Putamen (tissue), 1 donor: ENCODE data around the gene CHAT.

Experiments used
- DNase-seq: peaks from one replicate; pipeline ENCODE4 v3.0.0-alpha.2; 2016; ENCODE audit warnings: low spot score

CHAT gene

DNA sequence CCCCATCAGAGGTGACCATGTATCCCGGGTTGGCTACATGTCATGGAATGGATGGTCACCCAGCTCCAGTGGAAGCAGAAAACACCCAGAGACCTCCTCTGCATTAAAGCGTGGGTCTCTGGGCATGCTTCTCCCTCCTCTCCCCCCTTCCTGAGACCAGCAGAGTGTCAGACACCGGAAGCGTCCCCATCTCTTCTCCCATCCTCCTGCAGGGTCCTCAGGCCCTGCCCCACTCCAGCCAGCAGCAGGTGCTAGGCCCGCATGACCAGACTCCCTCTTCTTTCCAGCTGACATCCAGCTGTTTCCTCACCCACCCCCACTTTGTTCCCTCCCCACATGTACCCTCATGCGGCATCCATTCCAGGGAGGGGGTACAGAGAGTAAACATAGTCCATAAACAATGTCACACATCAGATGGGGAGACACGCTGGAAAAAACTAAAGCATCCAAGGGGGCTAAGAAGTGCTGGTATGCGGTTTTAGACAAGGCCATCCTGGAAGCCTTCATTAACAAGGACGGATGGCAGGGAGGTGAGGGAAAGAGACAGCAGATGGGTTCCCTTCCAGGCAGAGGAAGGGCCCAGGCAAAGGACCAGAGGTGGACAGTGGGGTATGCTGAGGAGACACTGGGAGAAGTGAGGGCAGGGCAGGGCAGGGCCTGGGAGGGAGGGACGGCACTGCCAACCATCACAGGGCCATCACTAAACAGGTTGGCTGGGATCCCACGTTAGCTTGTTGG lies 16.2 kb upstream of the CHAT start:
- no peak for DNase-seq

DNA sequence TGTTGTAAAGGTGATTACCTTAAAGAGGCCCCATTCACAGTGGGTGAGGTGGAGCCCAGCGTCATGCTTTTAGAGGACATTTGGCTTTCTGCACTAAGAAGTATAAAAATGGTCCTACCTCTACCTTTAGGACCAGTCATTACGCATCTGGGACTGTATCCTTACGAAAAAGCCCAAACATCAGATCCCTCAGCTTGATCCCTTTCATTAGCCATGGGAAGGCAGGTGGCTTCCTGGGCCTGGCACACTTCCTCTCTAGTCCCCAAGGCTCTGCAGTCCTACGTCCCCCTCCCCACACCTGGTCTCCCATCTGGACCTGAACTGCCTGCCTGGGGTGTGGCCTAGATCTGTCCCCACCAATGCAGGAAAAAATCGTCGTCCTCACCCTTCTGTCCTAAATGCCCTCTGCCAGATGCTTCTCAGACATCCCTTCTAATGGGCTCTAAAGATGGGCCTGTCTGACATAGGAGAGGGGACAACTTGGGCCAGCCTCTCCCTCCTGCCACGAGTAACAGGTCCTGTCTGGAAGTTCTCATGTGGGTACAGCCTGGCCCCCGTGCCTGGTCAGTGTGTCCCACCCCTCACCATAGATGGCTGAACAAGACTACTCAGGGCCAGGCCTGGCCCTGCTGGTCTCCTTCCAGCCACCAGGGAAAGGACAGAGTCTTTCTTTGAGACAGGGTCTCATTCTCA lies 15.5 kb upstream of the CHAT start:
- no peak for DNase-seq

DNA sequence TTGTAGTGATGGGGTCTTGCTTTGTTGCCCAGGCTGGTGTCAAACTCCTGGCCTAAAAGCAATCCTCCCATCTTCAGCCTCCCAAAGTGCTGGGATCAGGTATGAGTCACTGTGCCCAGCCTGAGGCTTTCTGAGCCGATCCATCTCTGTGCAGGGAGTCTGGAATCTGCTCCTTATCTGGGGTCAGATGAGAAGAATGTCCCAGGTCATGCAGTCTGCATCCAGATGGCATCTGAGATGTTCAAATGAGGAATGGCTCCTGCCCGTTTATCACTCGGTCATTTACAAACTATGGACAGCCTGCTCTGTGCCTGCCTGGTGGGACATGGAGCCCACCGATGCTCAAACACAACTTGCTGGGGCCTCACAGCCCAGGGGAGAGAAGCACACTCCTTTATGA lies 14.9 kb upstream of the CHAT start:
- DNase-seq: no peak

DNA sequence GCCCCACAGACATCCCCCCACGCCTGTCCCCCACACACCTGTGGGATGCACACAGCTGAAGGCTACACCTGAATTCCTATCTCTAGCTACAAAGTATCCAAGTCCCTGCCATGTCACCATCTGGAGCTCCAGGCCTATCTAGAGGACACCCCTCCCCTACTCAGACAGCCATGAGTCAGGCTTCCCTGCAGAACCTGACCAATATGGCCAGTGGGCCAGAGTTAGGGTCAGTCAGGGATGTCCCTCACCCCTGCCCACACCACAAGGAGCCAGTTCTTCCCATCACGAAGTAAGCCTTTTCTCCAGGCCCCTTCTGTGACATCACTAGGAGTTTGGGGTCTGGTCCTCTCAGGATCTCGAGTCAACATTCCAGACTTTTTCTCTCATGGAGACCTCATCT lies 14.3 kb upstream of the CHAT start:
- no peak for DNase-seq

DNA sequence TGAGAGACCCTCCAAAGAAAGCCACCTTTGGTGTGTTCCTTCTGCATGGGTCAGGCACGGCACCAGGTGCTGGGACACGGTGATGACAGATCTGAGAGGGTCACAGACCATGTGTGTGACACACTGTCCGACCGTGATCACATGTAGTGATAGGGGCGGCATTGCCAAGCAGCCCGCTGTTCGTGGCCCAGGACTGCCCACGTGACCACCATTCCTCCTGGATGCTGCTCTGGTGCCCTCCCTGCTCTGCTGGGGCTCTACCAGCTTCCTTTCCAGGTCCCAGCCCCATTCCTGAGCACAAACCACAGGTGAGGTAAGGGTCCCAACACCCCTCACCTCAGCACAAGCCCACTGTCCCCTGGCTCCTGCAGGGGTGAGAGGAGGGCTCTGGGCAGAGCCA lies 13.8 kb upstream of the CHAT start:
- DNase-seq: no peak

DNA sequence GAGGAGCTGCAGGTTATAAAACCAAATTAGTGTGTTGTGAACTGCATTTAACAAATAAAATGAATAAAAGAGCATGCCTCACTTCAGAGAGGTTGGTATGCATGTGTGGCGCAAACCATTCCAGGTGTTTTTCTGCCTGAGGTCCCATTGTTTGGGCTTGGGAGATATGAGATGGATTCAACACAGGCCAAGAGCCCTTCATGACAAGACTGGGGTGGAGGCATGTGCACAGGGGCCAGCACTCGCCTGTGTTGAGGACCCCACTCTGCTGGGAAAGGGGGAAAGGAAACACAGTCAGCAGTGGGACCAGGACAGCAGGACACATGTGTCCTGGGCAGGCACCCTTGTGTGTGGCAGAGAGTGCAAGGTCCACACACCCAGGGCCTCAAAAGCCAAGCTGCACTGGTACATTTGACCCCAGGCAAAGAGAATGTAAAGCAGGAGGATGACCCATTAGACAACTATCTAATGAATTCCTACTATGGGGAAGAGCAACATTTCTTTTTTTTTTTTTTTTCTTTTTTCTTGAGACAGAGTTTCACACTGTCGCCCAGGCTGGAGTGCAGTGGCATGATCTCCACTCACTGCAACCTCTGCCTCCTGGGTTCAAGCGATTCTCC lies 12.9 kb upstream of the CHAT start:
- no peak for DNase-seq

DNA sequence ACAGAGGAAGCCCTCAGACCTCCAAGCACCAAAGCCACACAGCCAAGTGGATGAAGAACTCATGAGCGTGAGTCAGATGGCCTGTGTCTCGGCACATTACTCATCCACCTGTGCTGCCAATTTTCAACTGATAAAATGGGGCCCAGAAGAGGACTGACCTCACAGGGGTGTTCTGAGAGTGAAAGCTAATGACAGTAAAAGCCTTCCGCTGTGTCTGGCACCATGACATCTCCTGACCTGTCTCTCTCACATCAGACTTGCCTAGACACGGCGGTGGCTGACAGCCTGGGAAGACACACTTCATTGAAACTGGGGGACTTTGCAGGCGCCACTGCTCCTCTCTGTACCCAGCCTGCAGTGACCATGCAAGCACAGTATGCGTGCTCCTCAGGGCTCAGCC lies 12.0 kb upstream of the CHAT start:
- DNase-seq: no peak

DNA sequence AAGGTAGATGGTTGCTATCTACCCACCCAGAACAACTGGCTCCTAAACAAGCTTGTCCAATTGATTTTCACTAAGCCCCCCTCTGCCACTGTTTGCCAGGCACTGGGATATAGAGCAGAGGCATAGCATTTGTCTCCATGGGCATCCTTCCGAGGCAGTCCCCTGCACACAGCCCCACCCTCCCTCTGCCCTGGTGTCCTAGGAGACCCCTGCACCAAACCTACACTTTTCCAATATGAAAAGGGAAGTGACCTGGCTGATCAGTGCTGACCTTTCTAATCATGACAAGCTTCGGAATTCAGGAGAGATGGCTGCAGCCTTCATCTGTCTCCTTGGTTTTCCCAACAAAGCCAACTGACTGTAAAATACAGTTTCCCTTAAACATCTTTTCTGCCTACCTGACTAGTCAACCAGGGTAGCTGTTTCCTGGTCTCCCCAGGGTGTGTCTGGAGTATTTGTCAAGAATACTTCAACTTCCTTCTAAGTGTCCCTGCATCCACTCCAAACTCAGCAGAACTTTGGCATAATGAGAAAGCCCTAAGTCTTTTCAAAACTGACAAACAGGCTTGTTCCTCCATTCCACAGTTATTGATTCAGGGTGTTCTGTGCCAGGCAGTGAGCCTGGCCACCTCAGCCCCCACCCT lies 11.3 kb upstream of the CHAT start:
- DNase-seq: no peak

DNA sequence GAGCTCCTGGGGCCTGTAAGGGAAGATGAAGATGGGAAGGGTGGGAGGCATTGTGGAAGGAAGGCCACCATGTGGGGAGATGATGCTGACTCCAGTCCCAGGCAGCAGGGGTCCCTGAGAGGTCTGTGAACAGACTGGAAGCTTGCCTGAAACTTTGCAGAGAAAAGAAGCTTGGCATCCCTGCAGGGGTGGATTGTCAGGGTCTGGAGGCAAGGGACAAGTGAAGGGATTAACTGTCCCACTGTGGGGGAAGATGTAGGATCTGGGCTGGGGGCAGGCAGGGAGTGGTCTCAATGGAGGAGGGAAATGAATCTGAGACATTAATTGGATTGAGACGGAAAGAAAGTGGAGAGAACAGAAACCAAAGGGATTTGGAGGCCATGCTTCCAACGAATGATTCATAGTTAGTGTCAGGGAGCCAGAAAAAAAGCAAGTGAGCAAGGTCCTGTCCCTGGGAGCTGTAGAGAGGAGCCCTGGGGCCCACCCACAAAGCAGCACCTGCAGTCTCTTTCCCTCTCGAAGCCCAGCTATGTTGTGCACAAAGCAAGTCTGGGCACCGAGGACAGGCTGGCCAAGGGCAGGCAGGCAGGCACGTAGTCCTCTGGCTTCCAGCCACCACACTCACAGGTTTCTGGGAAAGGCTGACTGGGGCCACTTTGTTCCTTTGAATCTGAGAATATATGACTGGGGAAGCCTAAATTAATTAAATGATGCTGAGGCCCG lies 8.5 kb upstream of the CHAT start:
- no peak for DNase-seq

DNA sequence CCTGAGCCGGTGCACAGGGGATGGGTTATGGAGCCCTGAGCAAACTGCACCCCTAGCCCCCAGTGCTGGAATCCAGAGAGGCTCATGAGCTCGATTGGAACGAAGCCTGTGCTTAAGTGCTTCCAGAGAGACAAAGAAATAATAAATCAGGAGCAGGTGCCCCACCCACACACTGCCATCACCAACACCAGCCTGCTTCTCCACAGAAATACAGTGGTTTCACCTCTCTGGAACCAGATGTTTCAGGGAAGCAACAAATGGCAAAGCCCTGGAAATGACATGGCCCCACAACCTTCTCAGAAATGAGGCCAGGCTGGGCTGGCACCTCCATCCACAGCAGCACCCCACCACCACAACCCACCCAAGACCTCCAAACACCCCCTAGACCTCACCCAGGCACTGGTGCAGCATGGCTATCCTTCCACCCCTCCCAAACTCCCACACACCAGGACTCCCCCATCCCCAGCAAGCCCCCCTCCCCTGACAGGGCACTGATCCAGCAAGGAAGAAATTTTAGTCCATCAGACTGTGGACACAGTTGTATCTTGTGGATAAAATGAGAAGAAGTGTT lies 7.8 kb upstream of the CHAT start:
- no peak for DNase-seq

DNA sequence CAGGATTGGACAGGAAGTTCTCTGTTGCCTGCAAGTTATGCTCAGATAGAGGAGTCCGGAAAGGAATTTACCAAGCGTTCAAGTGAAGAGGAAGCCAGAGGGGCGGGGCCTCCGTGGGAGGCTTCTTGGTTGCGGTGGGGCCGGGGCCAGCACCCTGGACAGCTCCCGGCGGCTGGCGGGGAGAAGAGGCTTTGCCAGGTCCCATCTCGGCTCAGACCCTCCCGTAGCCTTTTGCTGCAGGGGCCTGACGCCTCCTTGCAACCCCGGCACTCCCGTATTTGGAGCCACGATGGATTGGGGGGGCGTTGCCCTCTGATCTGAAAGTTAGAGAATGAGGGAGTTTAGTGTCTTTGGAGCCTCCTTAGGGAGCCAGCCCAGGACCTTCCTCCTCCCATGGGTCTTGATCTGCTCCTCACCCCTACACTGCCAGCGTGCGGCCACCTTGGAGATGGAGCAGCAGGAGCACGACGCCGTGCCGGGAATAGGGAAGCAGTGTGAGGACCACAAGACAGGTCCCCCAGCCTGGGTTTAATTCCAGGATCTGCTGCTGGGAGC lies 6.8 kb upstream of the CHAT start:
- DNase-seq: no peak

DNA sequence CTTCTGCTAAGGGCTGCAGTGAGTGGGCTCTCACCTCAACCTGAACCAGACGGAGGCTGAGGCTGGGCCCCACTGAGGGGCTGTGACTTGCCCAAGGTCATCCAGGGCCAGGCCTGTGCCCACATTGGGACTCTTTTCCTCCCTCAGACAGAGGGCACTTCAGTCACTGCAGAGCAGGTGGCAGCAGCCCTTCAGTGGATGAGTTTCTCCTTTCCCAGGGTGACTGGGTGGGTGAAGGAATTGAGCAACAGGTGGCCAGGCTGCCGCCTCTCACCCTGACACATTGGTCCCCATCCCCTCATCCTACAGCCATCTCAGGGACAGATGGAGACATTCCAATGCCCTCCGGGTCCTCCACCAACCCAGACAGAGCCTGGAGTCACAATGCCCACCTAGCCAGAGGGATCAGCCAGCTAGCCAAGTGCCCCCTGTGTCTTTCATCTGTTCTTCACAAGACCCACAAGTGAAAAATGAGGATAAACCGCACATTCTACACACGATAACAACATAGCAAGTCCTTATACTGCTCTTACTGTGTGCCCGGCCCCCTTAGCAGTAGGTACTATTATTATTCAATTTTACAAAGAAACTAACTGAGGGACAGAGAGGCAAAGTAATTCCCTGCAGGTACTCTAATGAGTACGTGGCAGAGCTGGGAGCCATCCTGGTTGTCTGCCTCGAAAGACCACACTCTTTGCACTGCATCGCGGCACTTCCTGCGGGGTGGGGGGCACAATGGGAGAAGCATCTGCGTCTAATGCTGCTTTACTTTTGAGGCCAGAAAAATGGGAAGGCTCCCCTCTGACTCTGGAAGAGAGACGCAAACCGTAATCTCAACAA lies 5.5 kb upstream of the CHAT start:
- no peak for DNase-seq

DNA sequence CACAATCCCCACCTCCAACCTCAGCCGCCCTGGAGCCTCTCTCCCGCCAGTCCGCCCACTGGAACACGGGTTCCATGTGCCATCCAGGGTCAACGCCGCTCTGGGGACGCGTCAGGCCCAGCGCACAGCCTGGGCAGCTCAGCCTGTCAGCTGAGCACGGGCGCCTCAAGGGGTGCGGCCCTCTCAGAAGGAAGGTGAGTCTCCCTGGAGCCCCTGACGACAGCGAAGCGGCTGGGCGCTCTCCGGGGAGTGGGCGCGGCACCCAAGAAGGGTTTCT lies 4.9 kb upstream of the CHAT start:
- DNase-seq: no peak

DNA sequence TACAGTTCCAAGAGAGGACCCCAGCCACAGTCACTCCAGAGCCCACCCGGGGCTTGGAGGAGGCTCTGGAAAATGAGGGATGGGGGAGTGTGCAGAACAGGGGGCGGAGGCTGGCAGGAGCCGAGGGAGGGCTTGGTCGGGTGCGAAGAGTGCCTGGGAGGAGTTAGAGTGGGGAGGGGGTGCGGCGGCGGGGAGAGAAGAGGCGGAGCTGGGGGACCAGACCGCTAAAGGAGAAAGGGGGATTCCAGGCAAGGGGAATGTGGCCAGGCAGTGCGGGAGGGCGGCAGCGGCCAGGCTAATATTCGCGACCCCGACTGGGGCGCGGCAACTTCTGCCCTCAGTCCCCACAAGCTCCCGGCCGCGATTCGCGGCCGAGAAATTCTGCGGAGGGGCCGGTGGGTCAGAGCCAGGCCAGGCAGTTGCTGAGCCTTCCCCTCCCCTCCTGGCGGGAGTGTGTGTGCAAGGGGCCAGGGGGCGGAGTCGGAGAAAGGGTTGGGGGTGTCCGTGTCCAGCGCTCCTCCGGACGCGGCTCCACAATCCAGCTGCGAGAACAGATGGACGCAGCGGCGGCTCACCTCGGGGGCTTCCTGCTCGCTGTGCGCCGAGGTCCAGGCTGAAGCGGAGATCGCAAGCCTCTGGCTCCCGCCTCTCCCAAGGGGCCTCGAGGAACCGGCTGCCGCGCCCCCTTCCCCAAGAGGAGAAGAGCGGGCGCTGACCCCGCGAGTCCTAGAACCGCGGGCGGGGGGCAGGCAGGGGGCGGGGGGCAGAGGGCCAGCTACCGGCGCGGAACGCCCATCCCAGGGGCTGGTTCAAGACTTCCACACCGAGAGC lies 4.3 kb upstream of the CHAT start:
- no peak for DNase-seq

DNA sequence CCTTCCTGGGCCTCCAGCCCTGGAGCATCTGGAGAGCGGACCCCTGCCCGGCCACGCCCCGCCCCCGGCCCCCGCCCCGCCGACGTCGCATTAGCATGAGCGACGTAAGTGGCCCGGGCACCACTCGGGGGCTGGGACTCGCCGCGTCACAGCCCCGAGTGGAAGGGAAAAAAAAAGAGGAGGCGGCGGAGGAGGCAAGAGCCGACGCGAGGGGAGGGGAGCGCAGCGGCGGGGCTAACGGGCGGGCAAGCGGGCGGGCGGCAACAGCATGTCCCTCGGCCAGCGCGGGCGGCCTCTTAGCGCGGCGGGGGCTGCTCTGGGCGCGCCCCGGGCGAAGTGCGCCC lies 3.8 kb upstream of the CHAT start, which contains the start of gene SLC18A3:
TSS of gene SLC18A3 (plus strand) at position 197 of the 344 bp plus-strand sequence. CDS start 431 bp downstream, outside the sequence.
- DNase-seq: no peak

DNA sequence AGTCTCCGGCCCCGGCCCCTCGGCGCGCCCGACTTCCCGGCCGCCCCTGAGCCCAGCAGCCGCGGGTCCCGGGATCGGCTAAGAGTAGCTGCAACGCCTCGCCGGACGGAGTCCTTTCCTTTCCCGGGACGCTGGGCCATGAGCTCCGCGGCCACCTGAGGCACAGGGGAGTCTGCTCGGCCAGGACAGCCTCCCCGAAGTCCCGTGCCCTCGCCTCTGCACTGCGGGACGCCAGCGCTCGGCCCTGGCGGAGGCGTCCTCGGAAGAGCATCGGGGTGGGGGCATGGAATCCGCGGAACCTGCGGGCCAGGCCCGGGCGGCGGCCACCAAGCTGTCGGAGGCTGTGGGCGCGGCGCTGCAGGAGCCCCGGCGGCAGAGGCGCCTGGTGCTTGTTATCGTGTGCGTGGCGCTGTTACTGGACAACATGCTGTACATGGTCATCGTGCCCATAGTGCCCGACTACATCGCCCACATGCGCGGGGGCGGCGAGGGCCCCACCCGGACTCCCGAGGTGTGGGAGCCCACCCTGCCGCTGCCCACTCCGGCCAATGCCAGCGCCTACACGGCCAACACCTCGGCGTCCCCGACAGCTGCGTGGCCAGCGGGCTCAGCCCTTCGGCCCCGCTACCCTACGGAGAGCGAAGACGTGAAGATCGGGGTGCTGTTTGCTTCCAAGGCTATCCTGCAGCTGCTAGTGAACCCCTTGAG lies 3.2 kb upstream of the CHAT start:
- no peak for DNase-seq

DNA sequence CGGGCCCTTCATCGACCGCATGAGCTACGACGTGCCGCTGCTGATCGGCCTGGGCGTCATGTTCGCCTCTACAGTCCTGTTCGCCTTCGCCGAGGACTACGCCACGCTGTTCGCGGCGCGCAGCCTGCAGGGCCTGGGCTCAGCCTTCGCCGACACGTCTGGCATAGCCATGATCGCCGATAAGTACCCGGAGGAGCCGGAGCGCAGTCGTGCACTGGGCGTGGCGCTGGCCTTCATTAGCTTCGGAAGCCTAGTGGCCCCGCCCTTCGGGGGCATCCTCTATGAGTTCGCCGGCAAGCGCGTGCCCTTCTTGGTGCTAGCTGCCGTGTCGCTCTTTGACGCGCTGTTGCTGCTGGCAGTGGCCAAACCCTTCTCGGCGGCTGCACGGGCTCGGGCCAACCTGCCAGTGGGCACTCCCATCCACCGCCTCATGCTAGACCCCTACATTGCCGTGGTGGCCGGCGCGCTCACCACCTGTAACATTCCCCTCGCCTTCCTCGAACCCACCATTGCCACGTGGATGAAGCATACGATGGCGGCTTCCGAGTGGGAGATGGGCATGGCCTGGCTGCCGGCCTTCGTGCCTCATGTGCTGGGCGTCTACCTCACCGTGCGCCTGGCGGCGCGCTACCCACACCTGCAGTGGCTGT lies 2.5 kb upstream of the CHAT start:
- DNase-seq: no peak

DNA sequence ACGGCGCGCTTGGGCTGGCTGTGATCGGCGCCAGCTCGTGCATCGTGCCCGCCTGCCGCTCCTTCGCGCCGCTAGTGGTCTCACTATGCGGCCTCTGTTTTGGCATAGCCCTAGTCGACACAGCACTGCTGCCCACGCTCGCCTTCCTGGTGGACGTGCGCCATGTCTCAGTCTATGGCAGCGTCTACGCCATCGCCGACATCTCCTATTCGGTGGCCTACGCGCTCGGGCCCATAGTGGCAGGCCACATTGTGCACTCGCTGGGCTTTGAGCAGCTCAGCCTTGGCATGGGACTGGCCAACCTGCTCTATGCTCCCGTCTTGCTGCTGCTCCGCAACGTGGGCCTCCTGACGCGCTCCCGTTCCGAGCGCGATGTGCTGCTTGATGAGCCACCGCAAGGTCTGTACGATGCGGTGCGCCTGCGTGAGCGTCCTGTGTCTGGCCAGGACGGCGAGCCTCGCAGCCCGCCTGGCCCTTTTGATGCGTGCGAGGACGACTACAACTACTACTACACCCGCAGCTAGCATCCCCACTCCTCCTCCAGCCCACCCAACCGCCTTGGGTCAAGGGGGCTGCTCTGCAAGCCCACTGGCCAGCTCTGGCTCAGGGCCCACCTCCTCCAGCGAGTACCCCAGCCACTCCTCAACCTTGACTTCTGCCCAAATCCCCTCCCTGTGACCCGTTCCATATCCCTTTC lies 1.9 kb upstream of the CHAT start:
- no peak for DNase-seq
